Activated T-helper 1 cell treated with anti-CD3 and anti-CD28 coated beads, Interleukin-2, amount 50 U/mL, for 16 hours (primary cell): ENCODE data around the gene TRAF2.

Source experiments
- DNase-seq, 2 donors: peaks; one replicate each; pipeline ENCODE4 v3.0.0-alpha.2; 2020; ENCODE audit warnings: low read depth in 1 of 2, low spot score in 1 of 2

TRAF2 gene

DNA sequence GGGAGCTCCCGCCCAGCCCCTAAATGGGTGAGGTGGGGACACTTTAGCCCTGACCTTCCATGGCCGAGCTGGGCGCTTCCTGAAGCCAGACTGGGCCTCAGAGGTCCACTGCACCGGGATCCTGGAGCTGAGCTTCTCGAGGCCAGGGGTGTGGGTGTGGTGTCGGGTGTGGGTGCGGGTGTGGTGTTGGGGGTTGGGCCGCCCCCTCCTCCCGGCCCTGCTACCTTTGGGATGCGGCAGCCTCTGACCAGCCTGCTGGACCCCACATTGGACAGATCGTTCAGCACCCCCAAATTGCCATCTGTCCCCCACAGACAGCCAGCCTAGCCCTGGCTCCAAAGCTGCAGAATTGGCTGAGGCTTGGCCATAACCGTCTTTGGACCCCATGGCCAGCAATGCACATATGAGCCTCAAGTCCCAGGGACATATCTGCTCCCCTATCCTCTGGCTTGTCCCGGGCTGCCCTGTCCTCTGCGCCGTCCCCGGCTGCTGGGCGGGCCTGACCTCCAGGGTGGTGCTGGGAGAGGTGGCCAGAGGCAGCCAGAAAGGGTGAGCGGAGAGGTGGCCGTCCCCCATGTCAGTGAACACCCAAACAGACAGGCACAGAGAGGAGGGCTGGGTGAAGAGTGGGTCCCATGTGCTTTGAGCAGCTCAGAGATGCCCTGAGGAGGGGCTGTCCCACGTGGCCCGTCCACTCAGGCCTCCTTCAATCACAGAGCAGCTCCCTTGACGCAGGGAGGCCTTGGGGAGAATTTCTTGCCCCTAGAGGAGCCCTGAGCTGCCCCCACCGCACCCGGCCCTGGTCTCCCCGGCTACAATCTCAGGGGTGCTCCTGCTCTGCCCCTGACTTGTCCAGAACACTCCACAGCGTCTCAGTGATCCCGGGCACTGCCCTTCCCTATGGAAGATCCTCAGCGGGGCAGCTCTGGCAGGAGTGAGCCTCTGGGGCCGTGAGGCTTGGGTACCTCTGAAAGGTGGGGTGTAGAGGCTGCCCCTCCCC is 87.6 kb downstream of the TRAF2 start:
- DNase-seq = no peak

DNA sequence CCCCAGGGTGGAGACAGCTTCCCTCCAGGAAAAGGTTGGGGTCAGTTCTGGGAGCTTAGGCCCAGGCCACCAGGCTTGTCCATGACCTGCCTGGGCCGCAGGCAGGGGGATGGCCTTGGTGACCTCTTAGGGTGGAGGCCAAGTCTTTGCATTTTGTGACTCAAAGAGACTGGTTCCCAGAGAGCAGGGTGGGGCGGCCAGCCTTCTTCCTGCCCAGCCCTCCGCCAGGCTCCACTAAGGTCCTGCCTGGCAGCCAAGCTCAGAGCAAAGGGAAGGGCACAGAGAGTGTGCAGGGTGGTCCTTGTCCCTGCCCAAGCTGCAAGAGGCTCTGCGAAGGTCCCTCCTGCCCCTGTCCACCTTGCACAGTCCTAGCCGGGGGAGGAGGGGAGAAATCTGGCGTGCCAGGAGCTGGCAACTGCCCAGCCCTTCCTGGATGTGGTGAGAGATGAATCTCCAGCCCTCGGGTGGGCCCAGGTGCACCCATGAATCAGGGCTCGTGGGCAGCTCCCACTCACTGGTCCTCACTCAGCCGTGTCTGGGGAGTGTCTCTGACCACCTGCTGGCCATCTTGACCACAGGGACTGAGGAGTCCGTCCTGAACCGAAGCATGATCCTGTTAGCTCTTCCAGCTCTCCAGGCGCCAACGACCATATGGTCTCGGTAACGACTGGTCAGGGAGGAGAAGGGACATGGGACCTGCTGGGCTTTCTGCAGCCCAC is 88.7 kb downstream of the TRAF2 start:
- no peak for DNase-seq

DNA sequence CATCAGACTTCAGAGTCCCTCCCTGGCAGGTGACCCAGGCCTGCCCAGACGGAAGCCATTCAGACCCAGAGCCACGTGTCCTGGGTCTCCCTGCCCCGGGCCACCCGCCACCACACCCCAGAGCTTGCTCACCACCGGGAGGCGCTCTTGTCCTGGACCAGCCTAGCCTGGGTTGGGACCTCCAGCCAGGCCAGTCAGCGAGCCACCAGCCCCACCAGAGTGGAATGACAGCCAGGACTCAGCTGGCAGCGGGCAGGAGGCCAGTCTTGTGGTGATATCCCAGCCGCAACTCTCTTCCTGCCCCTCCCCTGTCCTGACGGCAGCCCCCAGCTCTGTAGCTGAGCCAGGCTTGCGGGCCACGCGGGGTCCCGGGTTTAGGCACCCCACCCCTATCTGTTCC is 89.3 kb downstream of the TRAF2 start:
- DNase-seq = no peak
